Neutrophil (primary cell): Measurements from ENCODE around the gene ETAA1.

Experiments
- H3K27ac ChIP-seq: fragments of 200-600 bp; sonication (generic); 2 replicates; pipeline ENCODE4 v1.5.1; 2016; ENCODE audit warnings: mild to moderate bottlenecking, moderate library complexity
- H3K27me3 ChIP-seq: fragments of 200-600 bp; sonication (generic); 2 replicates; pipeline ENCODE4 v1.6.0; 2016; ENCODE audit warnings: mild to moderate bottlenecking
- H3K36me3 ChIP-seq: fragments of 200-600 bp; sonication (generic); 2 replicates; pipeline ENCODE4 v1.5.1; 2017
- H3K4me1 ChIP-seq, 2 experiments: fragments of 200-600 bp in 1 of 2; sonication (generic) in 1 of 2; 1 replicate in 1 of 2; 2 replicates in 1 of 2; pipeline versions ENCODE4 v1.5.1 to v1.6.1; 2013 to 2016; ENCODE audit warnings: low read depth in 1 of 2, low read length in 1 of 2, mild to moderate bottlenecking in 1 of 2, moderate library complexity in 1 of 2; ENCODE audit not compliant: control insufficient read depth in 1 of 2, insufficient read depth in 1 of 2
- H3K4me3 ChIP-seq, 2 experiments: fragments of 200-600 bp in 1 of 2; sonication (generic) in 1 of 2; 1 replicate in 1 of 2; 2 replicates in 1 of 2; pipeline ENCODE4 v1.5.1; 2013 to 2016; ENCODE audit warnings: low read depth in 1 of 2, low read length in 1 of 2, mild to moderate bottlenecking in 1 of 2, moderate library complexity in 1 of 2
- H3K9me3 ChIP-seq: fragments of 200-600 bp; sonication (generic); 2 replicates; pipeline ENCODE4 v1.5.1; 2016
- TF ChIP-seq, protein P1 (sequence below): fragments of 200-600 bp; sonication (generic); IDR thresholded peaks from 2 replicates; pipeline ENCODE4 v1.5.1; 2016; ENCODE audit warnings: antibody characterized with exemption

ETAA1 gene

GRCh38 chr2:67437114-67437513, 40.0 kb downstream of the ETAA1 start:
- Histone ChIP-seq H3K9me3 (no peaks in the 10 kb centered on the region), H3K4me3 (no peak overlapping the region)
- TF ChIP-seq, protein P1, sequence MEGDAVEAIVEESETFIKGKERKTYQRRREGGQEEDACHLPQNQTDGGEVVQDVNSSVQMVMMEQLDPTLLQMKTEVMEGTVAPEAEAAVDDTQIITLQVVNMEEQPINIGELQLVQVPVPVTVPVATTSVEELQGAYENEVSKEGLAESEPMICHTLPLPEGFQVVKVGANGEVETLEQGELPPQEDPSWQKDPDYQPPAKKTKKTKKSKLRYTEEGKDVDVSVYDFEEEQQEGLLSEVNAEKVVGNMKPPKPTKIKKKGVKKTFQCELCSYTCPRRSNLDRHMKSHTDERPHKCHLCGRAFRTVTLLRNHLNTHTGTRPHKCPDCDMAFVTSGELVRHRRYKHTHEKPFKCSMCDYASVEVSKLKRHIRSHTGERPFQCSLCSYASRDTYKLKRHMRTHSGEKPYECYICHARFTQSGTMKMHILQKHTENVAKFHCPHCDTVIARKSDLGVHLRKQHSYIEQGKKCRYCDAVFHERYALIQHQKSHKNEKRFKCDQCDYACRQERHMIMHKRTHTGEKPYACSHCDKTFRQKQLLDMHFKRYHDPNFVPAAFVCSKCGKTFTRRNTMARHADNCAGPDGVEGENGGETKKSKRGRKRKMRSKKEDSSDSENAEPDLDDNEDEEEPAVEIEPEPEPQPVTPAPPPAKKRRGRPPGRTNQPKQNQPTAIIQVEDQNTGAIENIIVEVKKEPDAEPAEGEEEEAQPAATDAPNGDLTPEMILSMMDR: no peak

DNA sequence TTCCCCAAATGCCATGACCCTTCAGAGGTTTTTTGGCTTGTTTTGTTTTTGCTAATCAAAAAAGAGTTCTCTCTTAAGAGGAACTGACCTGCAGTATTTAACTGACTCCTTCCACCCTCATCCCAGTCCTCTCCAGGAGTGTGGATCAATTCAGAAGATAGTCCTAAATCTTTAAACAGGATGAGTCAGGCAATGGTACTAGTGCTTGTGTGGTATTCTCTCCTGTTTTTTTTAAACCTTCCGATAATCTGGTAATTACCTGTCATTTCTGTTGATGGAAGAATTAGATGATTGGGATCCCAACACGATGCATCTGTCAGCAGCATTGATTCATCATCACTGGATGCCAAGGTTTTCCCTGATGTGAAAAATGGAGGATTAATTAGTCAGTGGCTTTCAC, 41.2 kb downstream of the ETAA1 start:
- Histone ChIP-seq H3K27ac (no peak overlapping the region), H3K27me3 (no peaks in the 10 kb centered on the region), H3K36me3 (no peaks in the 10 kb centered on the region), H3K9me3 (no peaks in the 10 kb centered on the region), H3K4me3 (no peak overlapping the region), H3K4me1 (no peaks in the 10 kb centered on the region)
- TF ChIP-seq, protein P1: no peak

More at GRCh38 chr2:67437114-67437513, 40.0 kb downstream of the ETAA1 start:
- H3K27ac ChIP-seq: no peak overlapping the region
- H3K4me1 ChIP-seq: no peaks in the 10 kb centered on the region
- H3K27me3 ChIP-seq: no peaks in the 10 kb centered on the region
- H3K36me3 ChIP-seq: no peaks in the 10 kb centered on the region

- TF ChIP-seq, protein P1: no peak
- no peaks in the 10 kb centered on the region for H3K4me1 ChIP-seq
- no peaks in the 10 kb centered on the region for H3K9me3 ChIP-seq
- no peaks in the 10 kb centered on the region for H3K36me3 ChIP-seq
- no peaks in the 10 kb centered on the region for H3K27me3 ChIP-seq
- H3K4me3 ChIP-seq: no peak overlapping the region
- H3K27ac ChIP-seq: no peak overlapping the region
Measured at GRCh38 chr2:67445652-67446268, 48.6 kb downstream of the ETAA1 start.

DNA sequence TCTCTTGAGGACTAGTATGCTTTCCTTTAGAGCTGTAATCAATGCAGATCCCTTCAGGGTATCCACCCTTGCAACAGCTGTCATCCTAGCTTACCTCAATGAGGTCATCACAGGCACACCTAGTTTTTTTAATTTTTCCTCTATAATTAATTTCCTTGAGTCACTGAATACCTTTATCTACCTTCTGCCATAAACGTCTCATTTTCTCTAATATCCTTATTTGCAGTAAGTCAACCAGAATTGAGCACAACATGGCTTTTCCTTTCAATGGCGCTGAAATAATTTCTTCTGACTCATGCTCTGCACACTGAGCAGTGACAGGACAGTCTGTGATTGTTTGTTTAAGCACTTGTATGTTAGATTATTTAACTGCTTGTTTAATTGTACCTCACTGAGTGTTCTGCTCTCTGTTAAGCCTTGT, 49.4 kb downstream of the ETAA1 start:
- no peak overlapping the region for H3K27ac ChIP-seq
- TF ChIP-seq, protein P1: no peak

DNA sequence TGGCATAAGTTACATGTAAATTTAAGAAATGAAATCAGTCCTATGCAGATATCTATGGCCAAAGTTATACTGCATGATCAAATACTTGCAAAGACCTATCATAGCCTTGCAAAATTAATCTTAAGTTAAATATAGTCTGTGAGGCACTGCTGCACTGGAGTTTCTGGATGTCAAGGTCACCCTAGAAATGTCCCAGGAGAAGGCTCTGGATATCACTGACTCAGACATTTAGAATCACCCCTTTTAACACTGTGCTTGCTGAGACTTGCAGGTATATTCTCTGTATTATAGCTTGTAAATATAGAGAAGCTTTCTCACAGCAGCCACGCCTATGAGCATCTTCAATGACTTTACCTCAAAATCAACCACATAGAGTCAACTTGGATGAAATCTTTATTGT, 51.5 kb downstream of the ETAA1 start:
- Histone ChIP-seq H3K4me1 (no peaks in the 10 kb centered on the region), H3K27ac (no peak overlapping the region), H3K4me3 (no peak overlapping the region), H3K9me3 (no peaks in the 10 kb centered on the region), H3K27me3 (no peaks in the 10 kb centered on the region), H3K36me3 (no peaks in the 10 kb centered on the region)
- TF ChIP-seq, protein P1: no peak

More for the DNA sequence above, 49.4 kb downstream of the ETAA1 start:
- no peaks in the 10 kb centered on the region for H3K27me3 ChIP-seq
- H3K4me3 ChIP-seq: no peak overlapping the region
- H3K36me3 ChIP-seq: no peaks in the 10 kb centered on the region
- no peaks in the 10 kb centered on the region for H3K4me1 ChIP-seq
- no peaks in the 10 kb centered on the region for H3K9me3 ChIP-seq
